Astrocyte of the cerebellum (primary cell): ENCODE data around the gene TMEM235.

Experiments
- DNase-seq: peaks from one replicate; pipeline ENCODE4 v3.0.0-alpha.2; 2011; ENCODE audit warnings: low read depth
- H3K4me3 ChIP-seq: 2 replicates; pipeline ENCODE4 v1.5.1; 2011; ENCODE audit warnings: mild to moderate bottlenecking, low read depth, low read length, moderate library complexity
- CTCF ChIP-seq: IDR thresholded peaks from 2 replicates; pipeline ENCODE4 v1.5.1; 2012; ENCODE audit warnings: low read length, low read depth, moderate library complexity, mild to moderate bottlenecking; ENCODE audit errors: missing control alignments
- in situ Hi-C: cut with HindIII; loops from 2 replicates; pipeline ENCODE4 v1.10.0; 2017; ENCODE audit warnings: low sequenced_read_pairs

The TMEM235 gene

GRCh38 chr17:78247304-78247703 lies 15.9 kb downstream of the TMEM235 start:
- in situ Hi-C loops = no loop called here
- TF ChIP-seq CTCF = no peak
- no peak for DNase-seq
- H3K4me3 ChIP-seq = no peak overlapping the region

- no peak for TF ChIP-seq CTCF
- H3K4me3 ChIP-seq = no peak overlapping the region
- DNase-seq = no peak
- in situ Hi-C loops = no loop called here
Measured at GRCh38 chr17:78248051-78248914, 16.9 kb downstream of the TMEM235 start.

- no peak overlapping the region for H3K4me3 ChIP-seq
- in situ Hi-C loops = no loop called here
- no peak for DNase-seq
- TF ChIP-seq CTCF = no peak
Measured at GRCh38 chr17:78249074-78249817, 17.8 kb downstream of the TMEM235 start.

- H3K4me3 ChIP-seq = peak overlapping the region; percentile 5
- no peak for DNase-seq
- in situ Hi-C loops = no loop called here
- TF ChIP-seq CTCF = no peak
Measured at GRCh38 chr17:78249818-78250806, 18.7 kb downstream of the TMEM235 start.

GRCh38 chr17:78250891-78251772 lies 19.7 kb downstream of the TMEM235 start:
- TF ChIP-seq CTCF = peak; percentile 99
- in situ Hi-C loops = no loop called here
- H3K4me3 ChIP-seq = peak overlapping the region; percentile 5
- DNase-seq = peak; percentile 61
